Neural progenitor cell (in vitro differentiated cells): ENCODE measurements around the gene ANGPTL2.

Experiments used
- EZH2 ChIP-seq: fragments of 200-600 bp; sonication (generic); IDR thresholded peaks from 2 replicates; pipeline ENCODE4 v1.6.1; 2017; ENCODE audit warnings: antibody characterized with exemption, mild to moderate bottlenecking, moderate library complexity
- EZH2phosphoT487 ChIP-seq: fragments of 200-600 bp; sonication (generic); IDR thresholded peaks from 2 replicates; pipeline ENCODE4 v1.6.1; 2017; ENCODE audit warnings: antibody characterized with exemption
- TF ChIP-seq, protein P1 (sequence below): fragments of 200-600 bp; sonication (generic); IDR thresholded peaks from 2 replicates; pipeline ENCODE4 v1.5.1; 2017; ENCODE audit warnings: antibody characterized with exemption, mild to moderate bottlenecking

DNA sequence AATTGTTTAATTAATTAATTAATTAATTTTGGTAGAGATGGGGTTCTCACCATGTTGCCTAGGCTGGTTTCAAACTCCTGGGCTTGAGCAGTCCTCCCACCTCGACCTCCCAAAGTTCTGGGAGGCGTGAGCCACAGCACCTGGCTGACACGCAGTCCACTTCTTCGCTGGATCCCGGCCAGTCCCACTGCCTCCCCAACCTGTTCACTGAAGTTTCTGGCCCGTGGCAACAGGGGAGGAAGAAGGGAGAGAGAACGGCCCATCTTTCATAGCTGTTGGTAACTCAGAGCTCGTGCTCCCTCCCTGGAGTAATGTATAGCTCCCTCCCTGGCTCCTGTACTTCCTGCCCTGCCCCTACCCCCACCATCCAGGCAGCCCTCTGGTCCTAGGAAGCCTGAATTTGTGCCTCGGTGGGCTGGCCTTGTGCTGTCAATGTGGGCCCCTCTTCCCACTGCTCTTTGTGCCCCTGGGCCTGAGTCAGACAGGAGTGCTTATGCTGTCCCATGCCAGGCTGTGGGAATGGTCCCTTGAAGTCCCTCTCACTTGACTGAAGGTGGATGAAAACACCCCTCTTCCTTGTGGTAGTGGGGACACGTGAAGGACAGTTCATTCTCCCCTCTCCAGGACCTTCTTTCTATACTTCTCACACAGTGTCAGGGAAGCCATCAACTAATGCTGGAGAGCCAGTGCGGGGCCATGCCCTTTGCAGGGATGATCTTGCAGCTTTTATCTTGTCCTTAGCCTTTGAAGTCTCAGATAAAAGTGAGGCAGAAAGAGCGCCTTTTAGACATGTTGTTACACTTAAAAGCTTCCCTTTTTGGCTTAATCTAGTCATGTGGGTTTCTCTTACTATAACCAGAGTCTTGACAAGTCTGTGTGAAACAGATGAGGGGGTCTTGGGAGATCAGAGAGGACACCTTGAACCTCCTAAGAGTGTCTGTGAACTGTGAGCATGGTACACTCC lies 38.1 kb downstream of the ANGPTL2 start:
- TF ChIP-seq EZH2, result no peak
- TF ChIP-seq, protein P1, sequence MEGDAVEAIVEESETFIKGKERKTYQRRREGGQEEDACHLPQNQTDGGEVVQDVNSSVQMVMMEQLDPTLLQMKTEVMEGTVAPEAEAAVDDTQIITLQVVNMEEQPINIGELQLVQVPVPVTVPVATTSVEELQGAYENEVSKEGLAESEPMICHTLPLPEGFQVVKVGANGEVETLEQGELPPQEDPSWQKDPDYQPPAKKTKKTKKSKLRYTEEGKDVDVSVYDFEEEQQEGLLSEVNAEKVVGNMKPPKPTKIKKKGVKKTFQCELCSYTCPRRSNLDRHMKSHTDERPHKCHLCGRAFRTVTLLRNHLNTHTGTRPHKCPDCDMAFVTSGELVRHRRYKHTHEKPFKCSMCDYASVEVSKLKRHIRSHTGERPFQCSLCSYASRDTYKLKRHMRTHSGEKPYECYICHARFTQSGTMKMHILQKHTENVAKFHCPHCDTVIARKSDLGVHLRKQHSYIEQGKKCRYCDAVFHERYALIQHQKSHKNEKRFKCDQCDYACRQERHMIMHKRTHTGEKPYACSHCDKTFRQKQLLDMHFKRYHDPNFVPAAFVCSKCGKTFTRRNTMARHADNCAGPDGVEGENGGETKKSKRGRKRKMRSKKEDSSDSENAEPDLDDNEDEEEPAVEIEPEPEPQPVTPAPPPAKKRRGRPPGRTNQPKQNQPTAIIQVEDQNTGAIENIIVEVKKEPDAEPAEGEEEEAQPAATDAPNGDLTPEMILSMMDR, result no peak
- TF ChIP-seq EZH2phosphoT487, result no peak
